GM21515 (cell line): ENCODE results near the gene DPYD.
A peak's percentile ranks its signal among the peaks of the same experiment; 100 is the strongest.

ENCODE experiments used
- ATAC-seq: cut with Tn5 transposase; IDR thresholded peaks from one replicate; pipeline ENCODE4 v1.9.1; 2021; ENCODE audit not compliant: unreplicated experiment

DPYD gene

GRCh38 chr1:97163591-97164275 is 757.1 kb downstream of the DPYD start:
- ATAC-seq, result no peak

DNA sequence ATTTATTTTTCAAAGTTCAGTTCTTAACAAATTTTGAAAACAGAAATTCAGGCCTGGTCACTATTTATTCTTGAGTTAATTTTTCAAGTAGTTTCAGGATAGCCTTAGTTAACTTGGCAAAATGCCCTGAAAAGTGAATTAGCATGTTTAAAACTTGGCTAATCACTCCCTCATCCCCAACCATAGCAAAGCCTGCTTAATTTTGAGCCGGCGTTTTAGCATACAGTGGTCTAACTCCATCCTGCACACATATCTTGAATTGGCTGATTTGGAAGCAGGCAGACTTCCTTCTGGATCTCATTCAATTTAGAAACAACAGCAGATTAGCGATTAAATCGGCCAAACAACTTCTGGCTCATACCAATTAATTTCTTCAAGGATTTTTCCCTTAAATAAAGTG is 760.0 kb downstream of the DPYD start:
- no peak for ATAC-seq

- ATAC-seq, result no peak
These were observed 761.5 kb downstream of the DPYD start for GRCh38 chr1:97159342-97159741.

DNA sequence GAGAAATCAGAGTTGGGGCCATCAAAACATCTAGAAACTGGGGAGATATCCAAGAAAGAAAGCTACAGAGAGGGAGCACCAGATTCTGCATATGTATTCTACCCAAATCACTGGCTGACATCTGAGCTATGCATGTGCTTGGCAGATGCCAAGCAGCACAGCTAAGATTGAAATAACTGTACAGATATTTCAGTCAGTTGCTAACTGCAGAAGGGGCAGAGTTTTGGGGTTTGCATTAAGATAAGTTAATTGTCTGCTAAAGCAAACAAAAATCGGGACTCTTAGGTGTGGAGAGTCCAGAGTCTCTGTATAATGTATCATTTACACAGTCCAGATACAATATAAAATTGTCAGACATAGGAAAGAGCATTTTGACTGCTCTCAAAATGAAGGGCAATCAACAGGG is 762.1 kb downstream of the DPYD start:
- ATAC-seq, result no peak

GRCh38 chr1:97157991-97158390 is 762.8 kb downstream of the DPYD start:
- ATAC-seq, result no peak

GRCh38 chr1:97151651-97152050 is 769.2 kb downstream of the DPYD start:
- no peak for ATAC-seq

DNA sequence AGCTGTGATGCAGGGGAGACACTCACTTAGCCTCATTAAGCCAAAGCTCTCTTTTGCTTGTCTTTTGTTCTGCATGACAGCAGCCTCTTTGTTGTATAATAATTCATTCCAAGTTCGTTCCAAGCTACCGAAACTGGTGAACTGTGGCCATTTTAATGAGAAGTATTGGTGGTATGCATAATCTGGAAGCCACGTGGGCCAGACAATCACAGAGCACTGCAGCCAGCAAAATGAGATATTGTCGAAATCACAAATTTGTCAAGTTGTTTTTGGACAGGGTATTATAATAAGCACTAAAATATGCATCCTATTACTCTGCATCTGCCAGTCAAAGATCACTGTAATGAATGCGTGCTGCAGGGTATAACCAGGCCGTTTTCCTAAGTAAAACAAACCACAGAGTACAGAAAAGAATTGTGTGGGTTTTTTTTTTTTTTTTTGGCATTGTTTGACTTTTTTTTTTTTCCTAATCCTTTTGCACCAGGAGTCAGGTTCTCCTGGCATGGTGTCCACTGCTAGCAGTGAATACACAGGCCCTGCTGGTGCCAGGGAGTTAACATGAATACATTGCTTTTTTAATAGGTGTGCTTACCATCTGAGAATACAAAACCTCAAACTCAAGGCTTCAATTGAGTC is 775.4 kb downstream of the DPYD start:
- no peak for ATAC-seq

- no peak for ATAC-seq
These were observed 776.3 kb downstream of the DPYD start for GRCh38 chr1:97144527-97144926.

DNA sequence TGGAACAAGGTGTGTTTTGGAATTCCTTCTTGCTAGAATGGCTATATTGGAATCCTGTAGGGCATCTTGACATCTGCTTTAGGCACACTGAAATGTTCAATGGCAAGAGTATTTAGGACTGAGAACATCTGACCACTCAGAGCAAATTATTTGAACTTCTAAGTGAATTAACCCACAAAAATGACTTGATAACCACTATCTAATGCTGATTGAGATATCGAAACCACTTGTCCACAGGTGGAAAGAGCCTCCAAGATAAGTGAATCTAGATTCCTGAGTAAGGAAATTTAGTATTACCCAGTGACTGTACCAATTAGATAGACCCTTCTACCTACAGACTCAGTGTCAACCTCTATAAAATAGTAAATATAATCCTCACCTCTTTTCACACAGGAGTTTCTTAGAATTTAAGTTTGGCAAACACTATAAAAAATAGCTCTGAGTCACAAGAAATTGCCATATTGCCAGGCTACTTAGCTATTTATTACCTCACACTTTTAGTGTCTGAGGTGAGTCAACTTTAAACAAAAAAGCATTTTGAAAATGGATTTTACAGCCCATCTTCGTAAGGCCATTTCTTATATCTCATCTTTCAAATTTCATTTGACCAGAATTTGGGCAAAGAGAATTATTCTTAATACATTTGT is 777.5 kb downstream of the DPYD start:
- ATAC-seq, result no peak

DNA sequence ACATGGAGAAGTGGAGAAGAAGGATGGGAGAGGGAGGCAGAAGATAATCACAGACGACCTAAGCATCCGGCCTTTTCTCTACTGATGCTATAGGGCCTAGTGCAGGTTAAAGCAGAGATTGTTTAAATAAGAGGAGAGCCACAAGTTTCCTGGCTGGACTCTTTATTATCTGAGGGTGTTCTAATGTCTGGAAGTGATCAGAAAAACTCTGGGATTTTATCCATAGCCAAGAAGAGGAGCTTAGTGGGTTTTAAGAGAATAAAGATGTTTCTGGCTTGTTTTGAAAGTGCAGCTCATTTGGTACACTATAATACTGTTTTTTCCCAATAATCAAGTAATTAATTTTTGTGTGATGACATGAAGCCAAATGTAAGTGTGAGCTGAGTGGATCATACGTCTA is 780.2 kb downstream of the DPYD start:
- ATAC-seq, result no peak

DNA sequence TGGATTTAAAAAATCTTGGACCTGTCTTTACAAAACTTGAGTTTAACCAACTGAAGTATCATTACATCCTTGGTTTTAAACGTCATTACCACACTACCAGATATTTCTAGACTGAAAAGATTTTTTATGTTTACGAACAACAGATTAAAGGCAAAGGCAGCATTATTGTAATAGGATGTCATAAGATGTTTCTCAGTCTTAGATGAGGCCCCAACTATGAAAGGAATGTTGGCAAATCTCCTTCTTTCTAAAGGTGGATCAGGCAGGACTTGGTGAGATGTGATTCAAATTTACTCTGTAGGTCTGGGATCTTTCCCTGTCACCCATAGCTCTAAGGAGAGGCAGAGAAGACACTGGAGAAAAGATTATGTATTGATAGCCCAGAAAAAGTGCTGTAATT is 781.3 kb downstream of the DPYD start:
- ATAC-seq, result no peak

DNA sequence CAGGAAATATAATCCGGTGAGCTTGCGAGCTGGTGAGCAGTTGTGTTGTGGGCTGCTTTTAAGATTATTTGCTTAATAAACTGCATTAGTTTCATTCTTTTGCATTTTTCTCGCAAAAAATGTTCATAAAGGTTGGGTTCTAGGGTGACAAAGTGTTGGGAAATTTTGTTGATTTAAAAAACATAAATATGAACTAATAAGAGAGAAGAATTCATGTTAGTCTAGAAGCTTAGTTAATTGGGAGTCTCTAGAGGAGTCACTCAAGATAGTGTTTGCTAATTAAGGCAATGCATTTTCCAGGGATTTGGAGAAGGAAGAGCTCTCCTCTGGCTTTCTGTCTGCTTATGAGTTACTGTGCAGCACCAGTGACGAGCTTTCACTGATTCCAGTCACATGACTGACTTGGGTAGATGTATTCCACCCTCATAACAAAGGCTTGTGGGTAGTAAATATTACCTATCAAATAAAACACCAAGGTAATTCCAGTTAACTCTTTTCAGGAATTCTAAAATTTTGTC is 782.3 kb downstream of the DPYD start:
- ATAC-seq, result no peak

GRCh38 chr1:97137862-97138514 is 782.8 kb downstream of the DPYD start:
- ATAC-seq, result peak; percentile 99

- ATAC-seq, result no peak
These were observed 783.8 kb downstream of the DPYD start for GRCh38 chr1:97136996-97137395.

GRCh38 chr1:97135972-97136371 is 784.9 kb downstream of the DPYD start:
- ATAC-seq, result no peak

- ATAC-seq, result no peak
These were observed 792.4 kb downstream of the DPYD start for GRCh38 chr1:97128426-97128825.

DNA sequence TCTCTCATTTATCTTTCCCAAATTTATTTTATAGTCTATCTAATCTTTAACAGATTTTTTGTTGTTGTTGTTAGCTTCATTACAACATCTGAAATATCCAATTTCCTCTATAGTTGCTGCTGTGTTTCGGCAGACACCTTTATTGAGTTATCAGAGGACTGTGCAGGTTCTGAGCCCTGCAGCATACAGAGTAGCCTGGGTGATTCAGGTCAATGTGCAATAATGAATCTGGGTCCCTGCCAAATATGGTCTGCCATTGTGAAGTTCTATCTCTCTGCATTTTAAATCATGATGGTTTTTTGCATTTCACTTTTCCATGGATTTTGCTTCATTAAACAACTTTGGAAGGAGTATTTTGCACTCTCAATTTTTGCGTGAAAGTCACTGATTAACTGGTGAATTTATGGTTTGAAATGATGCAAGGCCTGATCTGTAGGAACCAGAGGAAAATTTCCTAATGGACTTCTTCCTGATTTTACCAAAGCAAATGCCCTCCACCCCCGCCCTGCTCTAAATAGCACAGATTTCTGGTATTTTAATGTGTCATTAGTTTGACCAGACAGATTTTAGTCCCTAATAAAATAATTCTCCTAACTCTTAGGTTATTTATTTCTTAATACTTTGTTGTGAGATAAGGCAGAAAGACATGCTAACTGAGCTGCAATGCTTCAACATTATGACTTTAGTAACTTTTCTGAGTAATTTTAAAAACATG is 797.0 kb downstream of the DPYD start:
- ATAC-seq, result no peak

- no peak for ATAC-seq
These were observed 800.0 kb downstream of the DPYD start for GRCh38 chr1:97120806-97121205.

- ATAC-seq, result no peak
These were observed 801.3 kb downstream of the DPYD start for GRCh38 chr1:97119260-97120158.

- ATAC-seq, result no peak
These were observed 806.0 kb downstream of the DPYD start for GRCh38 chr1:97114842-97115241.
